Posterior cingulate gyrus (tissue), 11 donors: Measurements from ENCODE around the gene CIAO3.
A peak's percentile ranks its signal among the peaks of the same experiment; 100 is the strongest.

ENCODE experiments used
- DNase-seq, 10 donors: peaks; one replicate each; pipeline versions ENCODE4 v3.0.0 to v3.0.0-alpha.2; 2020 to 2021; ENCODE audit warnings: mixed read lengths in 3 of 10
- intact Hi-C: fragments of 100-400 bp; cut with DNase I; formaldehyde crosslinking; loops from one replicate; pipeline ENCODE4 v1.15.1; 2023

Gene CIAO3

GRCh38 chr16:726188-726437 lies 14.7 kb downstream of the CIAO3 start:
- no peak for DNase-seq

GRCh38 chr16:725463-726187 lies 15.2 kb downstream of the CIAO3 start:
- intact Hi-C loops: no loop called here
- DNase-seq: no peak

More at GRCh38 chr16:726188-726437, 14.7 kb downstream of the CIAO3 start:
- intact Hi-C loops: no loop called here

GRCh38 chr16:725041-725376 lies 15.8 kb downstream of the CIAO3 start:
- no peak for DNase-seq
- intact Hi-C loops: no loop called here

GRCh38 chr16:724188-725040 lies 16.4 kb downstream of the CIAO3 start:
- DNase-seq: no peak
- intact Hi-C loops: no loop called here

- intact Hi-C loops: no loop called here
- no peak for DNase-seq
These were observed 17.1 kb downstream of the CIAO3 start for GRCh38 chr16:723695-724094.

GRCh38 chr16:722835-723633 lies 17.8 kb downstream of the CIAO3 start:
- no peak for DNase-seq

GRCh38 chr16:721765-722540 lies 18.8 kb downstream of the CIAO3 start:
- intact Hi-C loops: loop anchor here (2.0 kb wide), 1 partner anchor 19 kb away; the partner anchor contains the start of gene CIAO3
- peak in 1 of 10 donors; percentile 7 for DNase-seq

More at GRCh38 chr16:722835-723633, 17.8 kb downstream of the CIAO3 start:
- intact Hi-C loops: no loop called here

GRCh38 chr16:720990-721764 lies 19.6 kb downstream of the CIAO3 start, which contains the start of gene ANTKMT:
ANTKMT (plus strand) TSS chr16:721146; CDS start chr16:721275, 129 bp downstream.
- peak in 9 of 10 donors; percentile 71 to 96 (median 73) for DNase-seq
- intact Hi-C loops: loop anchor here (2.0 kb wide), 1 partner anchor 20 kb away; the partner anchor contains the start of gene CIAO3

- intact Hi-C loops: loop anchor here (2.0 kb wide), 1 partner anchor 20 kb away; the partner anchor contains the start of gene CIAO3
- DNase-seq: peak in 9 of 10 donors; percentile 55 to 96 (median 79)
These were observed 20.3 kb downstream of the CIAO3 start for GRCh38 chr16:720447-720989.

GRCh38 chr16:719815-720446 lies 20.9 kb downstream of the CIAO3 start:
- intact Hi-C loops: loop anchor here (2.0 kb wide), 1 partner anchor 21 kb away; the partner anchor contains the start of gene CIAO3
- peak in 2 of 10 donors; percentile 86 for DNase-seq

GRCh38 chr16:718922-719321 lies 21.9 kb downstream of the CIAO3 start:
- intact Hi-C loops: no loop called here
- no peak for DNase-seq

- DNase-seq: no peak
These were observed 22.4 kb downstream of the CIAO3 start for GRCh38 chr16:718389-718788.

GRCh38 chr16:717450-718245 lies 23.1 kb downstream of the CIAO3 start:
- intact Hi-C loops: no loop called here
- DNase-seq: peak in 1 of 10 donors; percentile 91

More at GRCh38 chr16:718389-718788, 22.4 kb downstream of the CIAO3 start:
- intact Hi-C loops: no loop called here

- intact Hi-C loops: no loop called here
- DNase-seq: no peak
These were observed 23.9 kb downstream of the CIAO3 start for GRCh38 chr16:716768-717325.

- intact Hi-C loops: no loop called here
- DNase-seq: peak; percentile 83 to 98 (median 88)
These were observed 24.6 kb downstream of the CIAO3 start for GRCh38 chr16:716200-716568.

GRCh38 chr16:715477-716199 lies 25.2 kb downstream of the CIAO3 start:
- peak in 1 of 10 donors; percentile 55 for DNase-seq
- intact Hi-C loops: no loop called here
